Measurements from ENCODE around the gene ATP6V1F. TPM values are rescaled to one million over a fixed set of nuclear protein-coding genes. Genes with fewer than 3 reads are reported as not detected.
A peak's percentile ranks its signal among the peaks of the same experiment; 100 is the strongest.

Gene ATP6V1F
- polyA plus RNA-seq, 3 donors: 327 to 593 (median 511) TPM

DNA sequence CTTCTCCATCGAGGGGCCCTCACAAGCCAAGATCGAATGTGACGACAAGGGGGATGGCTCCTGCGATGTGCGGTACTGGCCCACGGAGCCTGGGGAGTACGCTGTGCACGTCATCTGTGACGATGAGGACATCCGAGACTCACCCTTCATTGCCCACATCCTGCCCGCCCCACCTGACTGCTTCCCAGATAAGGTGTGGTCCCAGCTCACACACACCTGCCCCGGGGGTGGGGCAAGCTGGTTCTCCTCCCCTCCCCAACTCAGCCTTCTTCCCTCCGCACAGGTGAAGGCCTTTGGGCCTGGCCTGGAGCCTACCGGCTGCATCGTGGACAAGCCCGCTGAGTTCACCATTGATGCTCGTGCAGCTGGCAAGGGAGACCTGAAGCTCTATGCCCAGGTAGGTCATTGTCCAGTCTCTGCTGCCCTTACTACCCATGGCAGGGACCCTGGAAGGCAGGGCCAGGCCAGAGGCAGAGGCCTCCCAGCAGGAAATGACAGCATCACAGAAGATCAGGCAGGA, 21.4 kb upstream of the ATP6V1F start:
- Histone ChIP-seq H3K9me3 (replicated peaks in 1 of 2; ENCODE audit: control insufficient read depth in 1 of 2, insufficient read depth in 1 of 2, low read length in 2 of 2) (no peaks in the 10 kb centered on the region), H3K36me3 (replicated peaks in 1 of 2; ENCODE audit: control insufficient read depth in 1 of 2, insufficient read depth in 2 of 2, low read length in 2 of 2) (no peaks in the 10 kb centered on the region), H3K4me1 (ENCODE audit: control insufficient read depth in 1 of 2, insufficient read depth in 2 of 2, low read length in 2 of 2) (no peaks in the 10 kb centered on the region), H3K79me2 (ENCODE audit: insufficient read depth, low read length) (no peaks in the 10 kb centered on the region), H3K4me2 (replicated peaks; ENCODE audit: extremely low read depth, low read length, poor library complexity, severe bottlenecking) (no peak overlapping the region), H3K27me3 (ENCODE audit: control insufficient read depth in 2 of 2, insufficient read depth in 2 of 2, low read length in 2 of 2) (no peaks in the 10 kb centered on the region), H2AFZ (ENCODE audit: insufficient read depth, low read depth, low read length, poor library complexity, severe bottlenecking) (no peak overlapping the region), H4K20me1 (ENCODE audit: insufficient read depth, low read length) (no peaks in the 10 kb centered on the region), H3K27ac (ENCODE audit: low read depth in 1 of 2, low read length in 2 of 2) (no peak overlapping the region), H3K9ac (ENCODE audit: insufficient read depth, low read length, poor library complexity, severe bottlenecking) (no peak overlapping the region), H3K4me3 (replicated peaks in 1 of 3; ENCODE audit: low read depth in 2 of 3, low read length in 3 of 3) (no peak overlapping the region)
- Mint-ChIP-seq H3K36me3 (no peaks in the 10 kb centered on the region), H3K27ac (no peak overlapping the region), H3K4me3 (no peak overlapping the region), H3K27me3 (ENCODE audit: low read depth in 3 of 3) (peaks cover 4 to 7% (median 4%) of the 10 kb centered on the region in 3 donors), H3K4me1 (peaks cover 3% of the 10 kb centered on the region), H3K9me3 (no peaks in the 10 kb centered on the region)
- TF ChIP-seq, protein P1, sequence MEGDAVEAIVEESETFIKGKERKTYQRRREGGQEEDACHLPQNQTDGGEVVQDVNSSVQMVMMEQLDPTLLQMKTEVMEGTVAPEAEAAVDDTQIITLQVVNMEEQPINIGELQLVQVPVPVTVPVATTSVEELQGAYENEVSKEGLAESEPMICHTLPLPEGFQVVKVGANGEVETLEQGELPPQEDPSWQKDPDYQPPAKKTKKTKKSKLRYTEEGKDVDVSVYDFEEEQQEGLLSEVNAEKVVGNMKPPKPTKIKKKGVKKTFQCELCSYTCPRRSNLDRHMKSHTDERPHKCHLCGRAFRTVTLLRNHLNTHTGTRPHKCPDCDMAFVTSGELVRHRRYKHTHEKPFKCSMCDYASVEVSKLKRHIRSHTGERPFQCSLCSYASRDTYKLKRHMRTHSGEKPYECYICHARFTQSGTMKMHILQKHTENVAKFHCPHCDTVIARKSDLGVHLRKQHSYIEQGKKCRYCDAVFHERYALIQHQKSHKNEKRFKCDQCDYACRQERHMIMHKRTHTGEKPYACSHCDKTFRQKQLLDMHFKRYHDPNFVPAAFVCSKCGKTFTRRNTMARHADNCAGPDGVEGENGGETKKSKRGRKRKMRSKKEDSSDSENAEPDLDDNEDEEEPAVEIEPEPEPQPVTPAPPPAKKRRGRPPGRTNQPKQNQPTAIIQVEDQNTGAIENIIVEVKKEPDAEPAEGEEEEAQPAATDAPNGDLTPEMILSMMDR (IDR thresholded peaks at IDR 0.05): no peak
- intact Hi-C loops (cut with micrococcal nuclease): loop anchor here in 1 of 2 donors (5.0 kb wide), 1 partner anchor 36 kb away; no protein-coding TSS in a partner anchor
- no peak for DNase-seq
- 95% methylated on average over 14 of the region's 17 CpGs for WGBS (ENCODE audit: insufficient coverage)

DNA sequence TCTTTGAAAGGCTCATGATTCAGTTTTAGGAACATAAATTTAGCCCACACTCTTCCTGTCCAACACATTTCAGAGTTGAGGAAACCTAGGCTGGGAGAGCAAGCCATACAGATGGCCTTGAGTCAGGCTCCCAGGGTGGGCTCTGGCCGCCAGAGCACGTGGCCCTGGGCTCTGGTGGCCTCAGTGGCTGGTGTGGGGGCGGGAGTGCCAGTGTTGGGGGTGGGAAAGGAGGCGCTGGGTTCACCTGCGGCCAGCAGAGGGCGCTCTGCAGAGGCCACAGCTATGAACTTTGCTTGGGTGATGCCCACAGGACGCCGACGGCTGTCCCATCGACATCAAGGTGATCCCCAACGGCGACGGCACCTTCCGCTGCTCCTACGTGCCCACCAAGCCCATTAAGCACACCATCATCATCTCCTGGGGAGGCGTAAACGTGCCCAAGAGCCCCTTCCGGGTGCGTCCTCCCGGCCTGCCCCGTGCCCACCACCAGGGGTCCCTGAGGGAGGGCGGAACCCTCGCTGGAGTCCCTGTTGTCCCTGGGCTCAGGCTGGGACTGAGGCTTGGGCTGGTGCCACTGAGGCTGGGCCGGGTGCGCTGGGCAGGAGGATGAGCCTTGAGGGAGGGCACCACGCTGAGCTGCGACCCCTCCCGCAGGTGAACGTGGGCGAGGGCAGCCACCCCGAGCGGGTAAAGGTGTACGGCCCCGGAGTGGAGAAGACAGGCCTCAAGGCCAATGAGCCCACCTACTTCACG, 20.6 kb upstream of the ATP6V1F start:
- Histone ChIP-seq H3K9me3 (replicated peaks in 1 of 2; ENCODE audit: control insufficient read depth in 1 of 2, insufficient read depth in 1 of 2, low read length in 2 of 2) (no peaks in the 10 kb centered on the region), H3K36me3 (replicated peaks in 1 of 2; ENCODE audit: control insufficient read depth in 1 of 2, insufficient read depth in 2 of 2, low read length in 2 of 2) (no peaks in the 10 kb centered on the region), H2AFZ (ENCODE audit: insufficient read depth, low read depth, low read length, poor library complexity, severe bottlenecking) (peak overlapping the region; percentile 33), H3K4me2 (replicated peaks; ENCODE audit: extremely low read depth, low read length, poor library complexity, severe bottlenecking) (no peak overlapping the region), H3K27ac (ENCODE audit: low read depth in 1 of 2, low read length in 2 of 2) (no peak overlapping the region), H3K79me2 (ENCODE audit: insufficient read depth, low read length) (no peaks in the 10 kb centered on the region), H3K4me1 (ENCODE audit: control insufficient read depth in 1 of 2, insufficient read depth in 2 of 2, low read length in 2 of 2) (no peaks in the 10 kb centered on the region), H4K20me1 (ENCODE audit: insufficient read depth, low read length) (no peaks in the 10 kb centered on the region), H3K9ac (ENCODE audit: insufficient read depth, low read length, poor library complexity, severe bottlenecking) (no peak overlapping the region), H3K4me3 (replicated peaks in 1 of 3; ENCODE audit: low read depth in 2 of 3, low read length in 3 of 3) (no peak overlapping the region), H3K27me3 (ENCODE audit: control insufficient read depth in 2 of 2, insufficient read depth in 2 of 2, low read length in 2 of 2) (no peaks in the 10 kb centered on the region)
- H3K27ac Mint-ChIP-seq: no peak overlapping the region
- H3K9me3 Mint-ChIP-seq: no peaks in the 10 kb centered on the region
- intact Hi-C loops (cut with micrococcal nuclease): loop anchor here (1.0 to 5.0 kb wide), 2 partner anchors 35 to 41 kb away; no protein-coding TSS in a partner anchor
- WGBS (ENCODE audit: insufficient coverage): 53% methylated on average over 34 of the region's 35 CpGs
- H3K36me3 Mint-ChIP-seq: no peaks in the 10 kb centered on the region
- H3K4me1 Mint-ChIP-seq: peaks cover 3% of the 10 kb centered on the region
- DNase-seq: peak; percentile 34 to 61 (median 45)
- H3K4me3 Mint-ChIP-seq: peak overlapping the region in 1 of 2 donors; percentile 30
- peaks cover 3 to 5% (median 5%) of the 10 kb centered on the region in 3 donors for H3K27me3 Mint-ChIP-seq (ENCODE audit: low read depth in 3 of 3)
- TF ChIP-seq, protein P1 (IDR thresholded peaks at IDR 0.05): peak; percentile 97

All from CD14-positive monocyte (primary cell).